Middle frontal gyrus (tissue), 1 donor: Measurements from ENCODE around the gene EFCAB11.

Source experiments
- DNase-seq: peaks from one replicate; pipeline ENCODE4 v3.0.0-alpha.2; 2015; ENCODE audit warnings: low spot score; ENCODE audit errors: extremely low spot score

The EFCAB11 gene, protein sequence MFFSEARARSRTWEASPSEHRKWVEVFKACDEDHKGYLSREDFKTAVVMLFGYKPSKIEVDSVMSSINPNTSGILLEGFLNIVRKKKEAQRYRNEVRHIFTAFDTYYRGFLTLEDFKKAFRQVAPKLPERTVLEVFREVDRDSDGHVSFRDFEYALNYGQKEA

DNA sequence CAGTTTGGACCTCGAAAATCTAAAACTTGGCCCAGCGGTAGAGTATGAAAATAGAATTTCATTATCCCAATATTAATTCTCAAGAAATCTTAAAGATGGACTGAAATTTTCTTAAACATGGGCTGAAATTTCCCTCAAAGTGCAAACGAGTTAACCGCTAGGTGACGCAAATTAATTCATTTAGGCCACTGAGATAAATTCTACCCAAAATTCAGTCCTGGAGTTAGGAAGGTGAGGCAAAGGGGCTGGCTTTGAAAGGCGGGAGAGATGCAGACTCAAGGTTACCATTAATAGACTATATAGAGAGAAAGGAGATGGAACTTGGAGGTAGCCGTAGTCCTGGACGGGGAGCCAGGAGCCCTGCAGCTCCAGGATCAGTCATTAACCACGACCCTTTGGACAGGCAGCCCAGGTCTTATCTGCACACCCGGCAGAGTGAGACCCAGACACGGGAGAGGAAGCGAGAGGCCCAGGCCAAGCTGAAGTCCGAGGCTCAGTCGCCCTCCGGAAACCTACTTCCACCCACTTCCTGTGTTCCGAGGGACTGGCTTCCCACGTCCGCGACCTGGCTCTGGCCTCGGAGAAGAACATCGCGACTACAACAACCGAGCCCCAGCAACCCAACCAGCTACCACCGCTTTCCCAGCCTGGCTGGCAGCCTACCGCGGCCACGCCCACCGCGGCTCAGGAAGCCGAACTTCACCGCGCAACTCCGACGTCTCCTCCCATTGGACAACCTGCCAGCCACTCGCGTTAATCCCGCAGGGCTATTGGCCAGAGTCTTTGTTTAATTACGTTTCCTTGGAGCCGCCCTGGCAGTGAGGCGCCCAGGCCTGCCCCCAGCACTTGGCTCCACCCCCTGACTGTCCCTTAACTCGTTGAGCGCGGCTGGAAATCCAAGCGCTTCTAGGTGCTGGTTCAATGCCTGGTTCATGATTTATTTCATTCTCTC lies at the start of gene EFCAB11:
TSS of gene EFCAB11 (minus strand) at position 661 of the 952 bp plus-strand sequence. CDS start at position 591, 70 bp downstream.
- peak; percentile 96 for DNase-seq

DNA sequence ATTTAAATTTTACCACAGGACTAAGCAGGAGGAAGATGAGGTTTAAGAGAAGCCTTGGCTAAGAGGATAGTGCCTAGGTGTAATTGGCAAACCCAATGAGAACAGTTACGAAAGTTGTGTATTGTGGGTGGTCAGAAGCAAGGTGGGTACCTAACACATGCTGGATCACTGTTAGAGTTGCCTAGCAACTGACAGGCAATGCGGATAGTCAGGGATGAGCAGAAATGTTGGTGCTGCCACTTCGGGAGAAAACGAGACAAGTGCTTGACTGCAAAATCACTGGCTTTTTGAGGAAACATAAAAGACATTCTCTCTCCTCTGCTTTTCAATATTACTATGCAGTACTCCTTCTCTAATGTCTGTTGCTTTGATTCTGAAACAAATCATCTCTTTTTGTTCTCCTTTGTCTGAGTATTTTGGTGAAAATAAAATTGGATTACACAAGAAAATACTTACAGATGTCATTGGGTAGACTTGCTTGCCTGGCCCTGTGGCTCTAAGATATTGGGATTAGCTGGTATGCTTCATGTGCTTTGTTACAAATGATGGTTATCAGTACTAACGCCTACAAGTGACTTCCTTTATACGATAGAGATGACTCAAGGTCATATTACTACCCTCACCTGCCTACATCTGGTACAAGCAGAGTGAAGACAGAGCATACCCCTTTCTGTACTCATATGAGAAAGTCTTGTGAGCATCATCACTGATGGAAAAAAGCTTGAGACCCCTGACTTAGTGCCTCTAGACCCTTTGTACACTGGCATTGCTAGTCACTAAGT lies 49.2 kb upstream of the EFCAB11 start:
- DNase-seq, result no peak

DNA sequence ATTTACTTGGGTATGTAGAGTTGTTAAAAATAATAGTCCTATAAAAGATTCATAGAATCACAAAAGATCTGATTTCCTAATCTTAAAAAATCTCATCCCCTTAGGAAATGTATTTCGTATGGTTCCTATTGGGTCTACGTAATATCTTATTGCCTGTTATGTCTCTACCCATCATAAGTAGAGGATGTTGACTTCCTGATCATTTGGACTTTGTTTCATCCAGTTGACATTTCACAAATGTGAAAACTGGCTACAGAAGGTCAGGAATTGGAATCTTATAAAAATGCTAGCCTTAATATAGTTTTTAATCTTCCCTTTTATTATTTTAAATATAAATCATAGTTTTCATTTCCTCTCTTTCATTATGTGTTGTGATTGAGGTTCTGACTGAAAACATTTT lies 46.4 kb upstream of the EFCAB11 start:
- DNase-seq, result no peak

DNA sequence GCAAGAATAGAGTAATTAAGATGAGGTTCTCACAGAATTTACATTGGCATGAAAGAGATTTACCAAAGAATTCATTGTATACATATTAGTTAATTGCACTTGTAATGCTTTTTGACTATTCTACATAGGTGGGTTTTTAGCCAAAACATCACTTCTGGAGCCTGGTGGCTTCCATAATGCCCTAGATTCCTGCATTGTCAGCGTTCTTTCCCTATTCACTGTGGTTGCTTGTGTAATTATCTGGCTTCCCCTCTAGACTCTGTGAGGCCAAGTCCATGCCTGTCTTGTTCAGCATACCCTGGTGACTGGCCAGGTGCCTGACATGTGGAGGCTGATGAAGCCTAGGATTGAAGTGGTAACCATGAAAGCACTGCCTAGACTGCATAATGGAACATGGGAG lies 42.4 kb upstream of the EFCAB11 start:
- DNase-seq, result no peak

DNA sequence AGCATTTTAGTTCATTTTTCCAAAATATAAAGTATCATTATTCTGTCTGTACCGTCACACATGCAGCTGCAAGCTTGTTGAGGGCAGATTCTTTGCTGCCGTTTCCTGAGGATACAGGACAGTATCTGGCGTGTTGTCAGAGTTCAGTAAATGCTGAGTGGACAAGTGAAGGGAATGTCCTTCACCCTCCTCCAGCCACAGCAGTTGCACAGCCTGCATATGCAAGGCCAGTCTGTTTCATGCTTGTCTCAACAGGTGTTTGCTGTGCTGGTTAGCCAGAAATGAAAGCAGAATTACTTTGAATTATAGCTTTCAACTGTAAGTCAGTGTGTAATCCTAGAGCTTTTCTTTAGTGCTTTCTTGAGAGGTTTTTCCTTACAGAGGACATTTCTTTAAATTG lies 37.7 kb upstream of the EFCAB11 start:
- DNase-seq, result no peak

DNA sequence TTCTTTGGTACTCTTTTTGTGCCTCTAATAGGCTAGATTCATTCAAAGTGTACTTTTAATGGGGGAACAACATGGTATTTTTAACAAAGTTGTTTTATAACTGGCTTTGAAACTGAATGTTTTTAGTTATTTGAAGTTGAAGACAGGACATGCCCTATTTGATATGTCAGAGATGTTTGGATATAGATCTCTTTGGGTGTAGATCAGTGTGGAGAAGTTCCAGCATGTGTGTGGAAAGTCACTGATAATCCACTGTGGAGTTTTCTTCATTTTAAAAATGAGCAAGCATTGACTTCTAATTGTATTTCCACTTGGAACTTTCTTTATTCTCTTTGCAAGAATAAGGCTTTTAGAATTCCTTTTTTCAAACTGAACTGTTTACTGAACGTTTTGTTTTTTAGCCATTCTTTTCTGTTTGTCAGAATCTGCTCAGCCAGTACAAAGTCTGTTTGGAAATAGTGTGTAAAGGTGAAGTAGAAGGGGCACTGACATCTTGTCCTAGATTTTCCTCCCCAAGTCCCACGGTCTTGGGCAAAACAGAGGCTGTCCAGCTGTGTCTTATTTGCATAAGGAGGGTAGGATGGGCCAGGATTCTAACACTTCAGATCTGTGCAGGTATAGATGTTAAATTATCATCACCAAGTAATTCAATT lies 36.2 kb upstream of the EFCAB11 start:
- DNase-seq, result no peak

DNA sequence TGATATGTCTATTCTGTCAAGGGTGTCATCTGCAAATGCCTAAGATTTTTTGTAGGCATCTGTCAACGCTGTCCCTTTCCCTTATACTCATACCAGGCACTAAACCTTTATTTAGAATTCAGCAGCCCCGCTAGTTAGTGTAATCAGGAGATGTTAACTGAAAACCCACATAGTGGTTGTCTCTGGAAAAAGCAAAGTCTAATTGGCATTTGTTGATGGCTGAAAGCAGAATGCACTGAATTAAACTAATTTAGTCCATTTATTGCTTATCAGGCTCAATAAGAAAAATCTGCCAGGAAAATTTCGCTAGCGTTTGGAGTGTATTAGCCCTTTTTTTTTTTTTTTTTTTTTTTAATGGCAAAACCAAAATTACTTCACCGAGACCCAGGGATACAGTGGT lies 35.7 kb upstream of the EFCAB11 start:
- DNase-seq, result no peak

DNA sequence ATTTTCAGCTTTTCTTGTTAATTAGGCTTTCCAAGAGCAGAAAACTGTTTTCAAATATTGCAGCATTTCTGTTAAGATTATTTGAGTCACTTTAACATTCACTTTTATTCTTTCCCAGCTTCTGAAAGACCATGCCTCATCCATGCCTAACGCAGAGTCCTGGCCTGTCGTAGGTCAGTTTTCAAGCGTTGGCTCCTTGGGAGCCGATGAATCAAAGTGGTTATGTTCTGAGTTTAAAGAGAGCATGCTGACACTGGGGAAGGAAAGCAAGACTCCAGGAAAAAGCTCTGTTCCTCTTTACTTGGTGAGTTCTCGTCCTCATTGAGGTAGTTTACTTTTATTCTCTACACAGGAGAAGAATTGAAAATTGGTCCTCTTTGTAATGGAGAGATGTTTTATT lies 34.3 kb upstream of the EFCAB11 start:
- no peak for DNase-seq

DNA sequence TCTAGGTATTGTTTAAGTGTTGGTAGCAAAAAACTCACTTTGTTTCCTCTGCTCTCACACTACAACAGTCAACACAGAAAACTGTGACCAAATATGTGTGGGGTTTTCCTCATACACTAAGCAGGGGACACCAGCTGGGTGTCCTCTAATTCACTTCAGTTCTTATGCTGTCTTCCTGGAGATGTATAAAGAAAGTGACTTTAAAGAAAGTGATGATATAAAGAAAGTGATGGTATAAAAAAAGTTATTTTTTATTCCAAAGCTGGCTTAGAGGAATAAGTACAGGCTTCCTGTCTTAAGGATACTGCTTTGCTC lies 32.6 kb upstream of the EFCAB11 start:
- no peak for DNase-seq

DNA sequence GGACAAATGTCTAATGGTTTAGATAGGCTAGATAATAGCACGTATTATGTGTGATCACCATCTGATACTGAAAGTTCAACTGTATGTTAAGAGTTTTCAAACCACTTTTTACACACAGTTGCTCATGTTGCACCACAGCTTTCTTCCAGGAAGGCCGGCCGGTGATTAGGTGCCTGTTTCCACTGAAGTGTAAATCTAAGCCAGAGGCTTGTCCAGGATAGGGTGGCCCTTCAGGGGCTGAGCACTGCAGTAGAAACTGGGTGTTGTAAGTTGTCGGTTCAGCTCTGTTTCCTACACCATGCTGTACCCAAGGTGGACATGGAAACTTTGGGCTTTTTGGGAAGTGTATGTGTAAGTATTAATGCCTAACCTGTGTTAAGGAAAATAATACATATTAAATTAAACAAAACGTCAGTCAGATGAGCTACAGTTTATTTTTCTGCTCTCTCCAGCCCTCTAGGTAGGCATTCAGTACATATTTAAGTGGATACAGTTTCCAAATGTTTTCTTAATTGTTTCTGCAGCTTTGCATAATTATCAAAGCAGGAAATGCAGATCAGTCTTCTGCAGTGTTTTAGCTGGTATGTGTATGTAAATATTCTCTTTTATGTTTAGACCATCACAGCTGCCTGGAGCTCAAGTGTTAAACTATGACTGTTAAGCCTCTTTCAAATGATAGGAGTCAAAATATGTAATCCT lies 32.1 kb upstream of the EFCAB11 start:
- DNase-seq, result no peak

DNA sequence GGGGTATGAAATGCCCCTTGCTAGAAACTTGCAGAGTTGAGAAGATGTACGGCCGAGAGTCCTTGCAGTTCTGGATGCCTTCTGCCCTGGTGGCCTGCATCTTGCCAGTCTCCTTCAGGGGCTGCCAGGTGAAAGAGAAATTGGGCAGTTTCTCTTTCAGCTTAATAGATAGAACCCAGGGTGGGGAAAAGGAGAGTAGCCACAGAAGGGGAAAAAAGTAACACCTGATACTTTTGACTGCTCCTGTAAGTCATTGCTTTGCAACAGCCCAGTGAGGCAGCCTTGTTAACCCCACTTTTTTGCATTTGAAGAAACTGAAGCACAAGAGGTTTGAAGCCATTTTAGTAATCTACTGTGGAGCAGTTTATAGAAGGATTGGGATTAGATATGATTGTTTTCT lies 28.8 kb upstream of the EFCAB11 start:
- no peak for DNase-seq

DNA sequence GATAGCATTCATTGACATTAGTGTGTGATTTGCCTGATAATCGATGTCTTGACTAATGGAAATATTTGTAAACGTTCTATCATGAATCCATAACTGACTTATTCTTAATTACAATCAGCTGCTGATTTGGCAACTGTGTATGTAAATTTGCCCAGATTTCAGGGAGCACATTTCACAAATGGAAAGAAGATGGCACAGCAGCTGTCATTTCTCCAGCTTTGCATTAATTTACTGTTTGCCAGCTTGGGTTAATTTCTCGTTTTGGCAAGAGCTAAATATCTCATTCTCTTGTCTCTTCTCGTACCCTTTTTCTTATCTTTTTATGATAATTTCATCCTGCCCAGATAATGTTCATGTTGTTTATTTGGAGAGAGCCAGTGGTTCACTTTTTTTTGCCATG lies 24.1 kb upstream of the EFCAB11 start:
- no peak for DNase-seq

DNA sequence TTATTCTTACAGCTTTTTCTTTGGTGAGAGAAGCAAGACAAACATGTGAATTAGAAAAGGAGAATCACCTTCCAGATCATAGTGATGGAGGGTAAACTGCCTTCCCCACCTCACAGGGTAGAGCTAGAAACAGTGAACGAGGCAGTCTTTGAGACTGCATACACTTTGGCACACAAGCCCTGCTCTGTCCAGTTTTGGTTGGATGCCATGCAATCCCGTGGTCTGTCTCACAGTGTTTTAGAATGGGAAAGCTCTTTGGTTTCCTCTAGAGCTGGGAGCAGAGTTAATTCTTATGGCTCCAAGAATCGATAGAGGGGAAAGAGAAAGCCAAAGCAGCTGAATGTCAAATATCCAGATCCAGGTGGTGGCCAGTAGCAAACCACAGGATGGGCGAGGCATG lies 23.1 kb upstream of the EFCAB11 start:
- DNase-seq, result peak; percentile 30

DNA sequence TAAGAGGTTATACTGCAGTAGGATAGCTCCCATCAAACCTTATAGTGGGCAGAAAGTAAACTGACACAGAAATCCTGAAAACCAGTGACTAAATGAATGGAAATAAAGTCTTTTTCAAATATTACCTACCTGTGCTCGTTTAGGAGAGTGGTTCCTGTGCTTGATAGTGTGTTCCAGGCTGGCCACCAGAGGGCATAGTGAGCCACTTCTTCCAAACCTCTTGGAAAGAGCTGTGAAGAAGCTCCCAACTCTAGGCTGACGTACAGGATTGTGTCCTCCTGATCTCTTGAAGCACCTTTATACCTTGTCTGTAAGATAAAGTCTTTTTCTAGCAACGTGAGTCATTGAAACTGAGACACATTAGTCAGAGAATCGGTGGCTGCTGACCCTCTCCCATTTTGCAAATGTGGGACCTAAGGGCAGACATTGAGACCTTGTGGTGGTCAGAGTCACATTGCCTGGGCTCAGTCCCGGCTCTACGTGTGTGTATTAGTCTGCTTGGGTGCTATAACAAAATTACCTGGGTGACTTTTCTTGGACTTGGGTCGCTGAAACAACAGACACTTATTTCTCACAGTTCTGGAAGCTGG lies 18.8 kb upstream of the EFCAB11 start:
- DNase-seq, result peak; percentile 68

DNA sequence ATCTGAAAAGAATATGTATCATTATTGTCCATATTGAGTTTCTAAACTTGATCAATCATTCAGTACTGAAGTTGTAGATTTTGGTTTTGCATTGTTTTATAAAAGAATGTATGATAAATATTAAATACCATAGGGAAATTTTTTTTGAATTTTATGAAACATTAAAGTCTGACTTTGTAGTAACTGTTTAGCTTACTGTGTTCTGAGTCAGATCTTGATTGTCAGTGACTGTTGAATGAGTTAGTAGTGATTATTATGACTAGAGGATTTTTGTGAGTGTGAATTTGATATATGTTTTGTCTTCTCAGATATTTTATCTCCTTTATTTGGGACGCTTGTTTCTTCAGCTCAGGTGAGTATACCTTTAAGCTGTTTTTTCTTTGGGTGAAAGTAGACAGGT lies 11.3 kb upstream of the EFCAB11 start:
- DNase-seq, result no peak

DNA sequence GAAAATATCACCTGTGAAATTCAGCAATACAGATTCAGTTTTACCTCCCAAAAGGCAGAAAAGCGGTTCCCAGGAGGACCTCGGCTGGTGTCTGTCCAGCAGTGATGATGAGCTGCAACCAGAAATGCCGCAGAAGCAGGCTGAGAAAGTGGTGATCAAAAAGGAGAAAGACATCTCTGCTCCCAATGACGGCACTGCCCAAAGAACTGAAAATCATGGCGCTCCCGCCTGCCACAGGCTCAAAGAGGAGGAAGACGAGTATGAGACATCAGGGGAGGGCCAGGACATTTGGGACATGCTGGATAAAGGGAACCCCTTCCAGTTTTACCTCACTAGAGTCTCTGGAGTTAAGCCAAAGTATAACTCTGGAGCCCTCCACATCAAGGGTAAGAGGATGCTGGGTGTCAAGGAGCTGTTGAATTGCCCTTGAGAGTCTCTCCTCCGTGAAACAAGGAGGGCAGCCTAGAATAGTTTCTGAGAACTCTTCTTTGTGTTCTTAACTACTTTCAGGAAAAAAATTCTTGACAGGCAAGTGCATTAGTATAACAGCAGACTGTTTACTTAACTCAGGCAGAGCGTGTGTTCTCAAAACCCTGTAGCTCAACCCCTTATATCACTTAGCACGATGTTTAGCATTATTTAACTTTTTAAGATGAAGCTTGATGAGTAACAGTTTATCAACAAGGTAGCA lies 8.9 kb upstream of the EFCAB11 start:
- DNase-seq, result no peak

DNA sequence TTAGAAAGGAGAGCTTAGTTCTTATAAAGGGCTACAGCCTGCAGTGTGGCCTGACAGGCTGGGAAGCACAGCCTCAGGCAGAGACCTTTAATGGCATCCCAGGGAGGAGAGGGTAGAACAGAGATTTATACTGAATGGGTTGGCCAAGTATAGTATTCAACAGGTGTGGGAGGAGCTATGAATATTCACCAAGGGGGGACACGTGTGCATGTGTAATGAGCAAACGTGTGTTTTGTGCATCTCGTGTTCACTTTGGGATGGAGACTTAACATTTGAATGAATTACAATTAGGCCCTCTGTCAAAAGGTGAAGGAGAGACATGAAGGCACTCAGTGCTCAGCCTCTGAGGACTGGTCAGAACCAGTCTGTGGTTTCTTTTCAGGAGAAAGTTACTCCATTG lies 6.4 kb upstream of the EFCAB11 start:
- DNase-seq, result no peak

DNA sequence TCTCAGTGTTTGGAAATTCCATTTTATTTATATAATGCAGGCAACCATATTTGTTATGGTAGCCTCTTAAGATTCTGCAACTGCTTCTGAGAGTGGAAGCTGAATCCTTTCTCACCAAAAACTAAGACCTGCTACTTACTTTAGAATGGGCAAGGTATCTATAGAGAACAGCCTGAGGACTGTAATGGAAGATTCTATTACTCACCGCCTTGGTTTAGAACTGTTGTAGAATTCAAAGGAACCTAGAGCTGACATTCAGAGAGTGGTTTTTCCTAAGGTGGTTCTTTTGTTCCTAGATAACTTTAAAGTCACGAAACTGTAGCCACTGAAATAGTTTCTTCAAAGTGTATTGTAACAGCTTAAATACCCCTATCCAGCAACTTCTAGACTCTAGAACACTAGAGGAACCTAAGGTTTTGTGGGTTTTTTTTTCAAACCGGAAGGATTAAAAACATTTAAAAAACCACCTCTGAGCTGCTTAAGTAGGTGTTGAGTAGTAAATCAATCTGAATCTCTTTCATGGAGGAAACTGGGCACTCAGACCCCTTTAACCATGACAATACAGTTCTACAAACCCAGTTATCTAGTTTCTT lies 5.4 kb upstream of the EFCAB11 start:
- DNase-seq, result no peak

DNA sequence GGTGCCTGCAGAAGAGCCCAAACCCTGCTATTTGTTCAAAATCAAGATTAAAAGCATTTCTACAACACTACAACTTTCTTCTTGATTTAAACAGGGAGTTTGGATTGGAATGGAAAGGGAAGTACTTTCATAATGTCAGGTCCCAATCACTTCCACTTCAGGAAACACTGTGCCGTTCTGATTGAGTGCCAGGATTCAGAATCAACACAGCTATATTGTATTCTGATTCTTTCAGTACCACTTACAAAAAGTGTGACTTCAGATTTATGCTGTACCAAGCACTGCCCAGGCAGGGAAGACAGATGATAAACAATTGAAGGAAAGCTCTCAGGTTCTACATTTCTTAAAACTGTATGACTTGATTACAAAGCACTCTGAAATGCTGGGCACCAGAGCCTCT lies 4.4 kb upstream of the EFCAB11 start:
- DNase-seq, result no peak

DNA sequence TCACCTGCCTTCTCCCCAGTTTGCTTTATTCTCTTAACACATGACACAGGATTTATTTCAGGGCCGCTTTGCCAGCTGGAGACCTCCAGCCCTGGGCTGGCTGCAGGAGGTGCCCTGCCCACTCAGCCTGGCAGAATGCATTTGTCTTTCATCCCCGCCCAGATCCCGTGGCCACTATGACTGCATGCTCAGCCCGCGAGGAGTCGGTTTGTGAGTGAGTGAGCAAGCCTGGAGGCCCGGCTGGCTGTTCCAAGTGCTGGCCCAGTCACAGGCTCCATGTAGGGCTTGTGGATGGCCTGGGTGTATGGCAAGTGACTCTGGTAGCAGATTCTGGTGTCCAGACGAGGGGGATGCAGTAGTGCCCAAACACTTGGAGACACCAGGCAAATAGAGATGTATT lies 3.3 kb upstream of the EFCAB11 start:
- DNase-seq, result no peak
